ENCODE measurements around the gene OBSCN. TPM values are rescaled to one million over a fixed set of nuclear protein-coding genes. Genes with fewer than 3 reads are reported as not detected.

The OBSCN gene
- total and polyA plus RNA-seq, 2 donors (not counting 1 experiment from before 2014, with no cell fraction given): 10.0 to 63.9 TPM

DNA sequence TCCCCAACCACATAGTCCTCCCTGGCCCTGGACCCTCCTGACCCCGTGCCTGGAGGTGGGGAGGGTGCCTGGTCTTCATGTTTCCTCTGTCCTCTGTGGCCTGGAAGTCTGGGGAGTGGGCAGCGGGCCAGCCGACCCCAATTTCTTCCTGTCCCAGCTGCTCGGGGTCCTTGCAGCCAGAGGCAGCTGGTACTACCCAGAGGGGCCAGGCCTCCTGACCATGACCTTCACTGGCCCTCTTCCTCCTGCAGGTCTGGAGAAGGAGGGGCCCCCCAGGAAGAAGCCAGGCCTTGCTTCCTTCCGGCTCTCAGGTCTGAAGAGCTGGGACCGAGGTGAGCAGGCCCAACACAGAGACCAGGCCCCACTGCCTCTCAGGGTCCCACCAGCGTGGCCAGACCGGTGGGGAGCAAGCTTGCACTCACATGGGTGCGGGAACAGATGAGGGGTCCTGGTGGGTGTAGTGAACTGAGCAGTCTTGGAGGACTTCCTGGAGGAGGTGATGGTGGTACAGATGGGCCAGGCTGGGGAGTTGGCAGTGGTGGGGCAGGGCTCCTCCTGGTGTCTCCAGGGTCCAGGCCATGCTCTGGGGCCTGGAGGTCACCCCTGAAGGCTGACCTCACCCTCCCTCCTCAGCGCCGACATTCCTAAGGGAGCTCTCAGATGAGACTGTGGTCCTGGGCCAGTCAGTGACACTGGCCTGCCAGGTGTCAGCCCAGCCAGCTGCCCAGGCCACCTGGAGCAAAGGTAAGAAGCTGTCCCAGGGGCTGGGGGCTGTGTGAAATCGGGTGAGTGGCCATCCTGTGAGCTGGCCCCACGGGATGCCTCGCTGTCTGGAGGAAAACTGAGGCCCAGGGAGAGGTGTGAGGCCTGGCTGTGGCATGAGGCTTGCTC lies 166.1 kb downstream of the OBSCN start:
- Histone ChIP-seq H3K27me3 (replicated peaks in 1 of 4; ENCODE audit: control extremely low read depth in 1 of 4, control insufficient read depth in 3 of 4, insufficient read depth in 4 of 4, low read length in 3 of 4) (peaks cover 0 to 6% (median 2%) of the 10 kb centered on the region in 4 experiments), H3K9ac (ENCODE audit: low read length) (no peak overlapping the region), H3K36me3 (replicated peaks in 1 of 2; ENCODE audit: control extremely low read depth in 1 of 2, control insufficient read depth in 1 of 2, extremely low read depth in 1 of 2, insufficient read depth in 2 of 2, low read length in 1 of 2) (no peaks in the 10 kb centered on the region), H3K4me3 (ENCODE audit: control extremely low read depth in 1 of 5, extremely low read depth in 1 of 5, insufficient read depth in 1 of 5, low read depth in 2 of 5, low read length in 4 of 5) (no peak overlapping the region), H3K79me2 (ENCODE audit: control insufficient read depth, insufficient read depth, low read length) (no peaks in the 10 kb centered on the region), H3K9me3 (ENCODE audit: control extremely low read depth in 1 of 3, control insufficient read depth in 2 of 3, insufficient read depth in 1 of 3, low read length in 2 of 3) (peaks cover 0 to 8% (median 0%) of the 10 kb centered on the region in 3 donors), H3K4me2 (replicated peaks; ENCODE audit: low read depth, low read length, poor library complexity, severe bottlenecking) (no peak overlapping the region), H3K4me1 (ENCODE audit: control insufficient read depth in 2 of 2, insufficient read depth in 2 of 2, low read length in 2 of 2) (peaks cover 5 to 8% of the 10 kb centered on the region in 2 donors), H2AFZ (ENCODE audit: insufficient read depth, low read depth, low read length, poor library complexity, severe bottlenecking) (no peak overlapping the region), H3K27ac (ENCODE audit: low read length in 2 of 2) (no peak overlapping the region), H4K20me1 (ENCODE audit: control insufficient read depth, insufficient read depth, low read length, poor library complexity, severe bottlenecking) (no peaks in the 10 kb centered on the region)
- TF ChIP-seq, protein P1, sequence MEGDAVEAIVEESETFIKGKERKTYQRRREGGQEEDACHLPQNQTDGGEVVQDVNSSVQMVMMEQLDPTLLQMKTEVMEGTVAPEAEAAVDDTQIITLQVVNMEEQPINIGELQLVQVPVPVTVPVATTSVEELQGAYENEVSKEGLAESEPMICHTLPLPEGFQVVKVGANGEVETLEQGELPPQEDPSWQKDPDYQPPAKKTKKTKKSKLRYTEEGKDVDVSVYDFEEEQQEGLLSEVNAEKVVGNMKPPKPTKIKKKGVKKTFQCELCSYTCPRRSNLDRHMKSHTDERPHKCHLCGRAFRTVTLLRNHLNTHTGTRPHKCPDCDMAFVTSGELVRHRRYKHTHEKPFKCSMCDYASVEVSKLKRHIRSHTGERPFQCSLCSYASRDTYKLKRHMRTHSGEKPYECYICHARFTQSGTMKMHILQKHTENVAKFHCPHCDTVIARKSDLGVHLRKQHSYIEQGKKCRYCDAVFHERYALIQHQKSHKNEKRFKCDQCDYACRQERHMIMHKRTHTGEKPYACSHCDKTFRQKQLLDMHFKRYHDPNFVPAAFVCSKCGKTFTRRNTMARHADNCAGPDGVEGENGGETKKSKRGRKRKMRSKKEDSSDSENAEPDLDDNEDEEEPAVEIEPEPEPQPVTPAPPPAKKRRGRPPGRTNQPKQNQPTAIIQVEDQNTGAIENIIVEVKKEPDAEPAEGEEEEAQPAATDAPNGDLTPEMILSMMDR (IDR thresholded peaks at IDR 0.05): no peak
- TF ChIP-seq EZH2 (IDR thresholded peaks at IDR 0.05; ENCODE audit: borderline replicate concordance, insufficient read depth, low read depth, low read length, poor library complexity, severe bottlenecking): no peak
- peaks cover 4% of the 10 kb centered on the region for H3K4me1 Mint-ChIP-seq
- no peak for DNase-seq
- WGBS (ENCODE audit: insufficient coverage): 89% methylated on average over 14 of the region's 14 CpGs
- intact Hi-C loops (cut with micrococcal nuclease): no loop called here
- no peak overlapping the region for H3K4me3 Mint-ChIP-seq
- ATAC-seq (ENCODE audit: low read depth): no peak
- POLR2A ChIA-PET: no interaction called here
- H3K9me3 Mint-ChIP-seq (ENCODE audit: insufficient read depth): no peaks in the 10 kb centered on the region
- no peak overlapping the region for H3K27ac Mint-ChIP-seq
- peaks cover 4% of the 10 kb centered on the region for H3K27me3 Mint-ChIP-seq
- CTCF ChIA-PET: no interaction called here
